ENCODE measurements around the gene SFMBT2.

DNA sequence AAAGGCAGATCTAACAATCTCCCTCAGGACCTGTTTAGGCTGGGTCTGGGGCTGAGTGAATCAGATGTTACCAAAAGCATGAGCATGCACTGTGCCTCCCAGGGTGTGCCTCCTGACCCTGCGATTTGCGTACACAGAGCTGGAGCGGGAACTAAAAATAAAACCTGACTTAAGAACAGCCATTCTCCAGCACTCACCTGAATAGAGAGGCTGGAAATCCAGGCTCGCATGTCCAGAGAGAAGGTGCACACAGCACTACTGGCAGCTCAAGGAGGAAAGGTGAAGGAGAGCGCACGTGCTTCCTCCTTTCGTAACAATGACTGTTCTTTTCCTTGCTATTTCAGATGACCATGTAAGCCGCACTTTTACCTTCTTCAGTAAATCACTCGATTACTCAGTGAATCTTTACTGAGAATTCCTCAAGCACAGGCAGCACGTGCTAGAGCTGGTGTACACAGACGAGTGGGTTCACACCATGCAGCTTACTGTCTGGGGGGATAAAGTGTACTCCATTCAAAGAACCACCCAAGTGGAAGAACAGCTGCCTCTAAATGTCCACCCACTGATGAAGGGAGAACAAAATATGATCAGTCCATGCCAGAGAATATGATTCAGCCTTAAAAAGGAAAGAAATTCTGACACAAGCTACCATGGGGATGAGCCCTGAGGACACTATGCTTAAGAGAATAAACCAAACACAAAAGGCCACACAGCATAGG, 45.6 kb downstream of the SFMBT2 start:
- TF ChIP-seq, protein P1, sequence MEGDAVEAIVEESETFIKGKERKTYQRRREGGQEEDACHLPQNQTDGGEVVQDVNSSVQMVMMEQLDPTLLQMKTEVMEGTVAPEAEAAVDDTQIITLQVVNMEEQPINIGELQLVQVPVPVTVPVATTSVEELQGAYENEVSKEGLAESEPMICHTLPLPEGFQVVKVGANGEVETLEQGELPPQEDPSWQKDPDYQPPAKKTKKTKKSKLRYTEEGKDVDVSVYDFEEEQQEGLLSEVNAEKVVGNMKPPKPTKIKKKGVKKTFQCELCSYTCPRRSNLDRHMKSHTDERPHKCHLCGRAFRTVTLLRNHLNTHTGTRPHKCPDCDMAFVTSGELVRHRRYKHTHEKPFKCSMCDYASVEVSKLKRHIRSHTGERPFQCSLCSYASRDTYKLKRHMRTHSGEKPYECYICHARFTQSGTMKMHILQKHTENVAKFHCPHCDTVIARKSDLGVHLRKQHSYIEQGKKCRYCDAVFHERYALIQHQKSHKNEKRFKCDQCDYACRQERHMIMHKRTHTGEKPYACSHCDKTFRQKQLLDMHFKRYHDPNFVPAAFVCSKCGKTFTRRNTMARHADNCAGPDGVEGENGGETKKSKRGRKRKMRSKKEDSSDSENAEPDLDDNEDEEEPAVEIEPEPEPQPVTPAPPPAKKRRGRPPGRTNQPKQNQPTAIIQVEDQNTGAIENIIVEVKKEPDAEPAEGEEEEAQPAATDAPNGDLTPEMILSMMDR (IDR thresholded peaks at IDR 0.05; ENCODE audit: low read depth, low read length), result no peak
- TF ChIP-seq EZH2phosphoT487 (IDR thresholded peaks at IDR 0.05; ENCODE audit: low read depth), result no peak
